SK-N-SH (cell line): ENCODE data around the gene ZIC2. TPM values are rescaled to one million over a fixed set of nuclear protein-coding genes. Genes with fewer than 3 reads are reported as not detected.

ENCODE experiments used
- CTCF ChIA-PET: fragments of 300-600, 350-600 bp; formaldehyde crosslinking; extraction: SDS; loops from one replicate; lab custom pipeline; 2021; lab: Yijun Ruan, JAX
- POLR2A ChIA-PET: fragments of 350-600 bp; sonication (Branson Sonifier 250); formaldehyde crosslinking; extraction: SDS; loops from one replicate; lab custom pipeline; 2020; ENCODE audit warnings: antibody characterized with exemption, inconsistent platforms; lab: Yijun Ruan, JAX
- DNase-seq: peaks from one replicate; pipeline ENCODE4 v3.0.0; 2012
- H2AFZ ChIP-seq: fragments of 200-600 bp; sonication (generic); 2 replicates; pipeline ENCODE4 v1.8.1; 2016; ENCODE audit warnings: antibody characterized with exemption, mild to moderate bottlenecking, low read depth
- H3F3A ChIP-seq: fragments of 200-600 bp; sonication (generic); replicated peaks from 2 replicates; pipeline ENCODE3; 2016; ENCODE audit warnings: antibody characterized with exemption, mild to moderate bottlenecking; ENCODE audit not compliant: insufficient read depth
- H3K27ac ChIP-seq, 2 experiments: fragments of 200-500 bp in 1 of 2; fragments of 200-600 bp in 1 of 2; sonication (Bioruptor generic) in 1 of 2; sonication (generic), shearing (Covaris generic) in 1 of 2; 2 replicates each; pipeline versions ENCODE4 v1.5.1 to v1.6.1; 2014 to 2016; ENCODE audit warnings: low read depth in 2 of 2, inconsistent platforms in 1 of 2, low read length in 1 of 2, mild to moderate bottlenecking in 1 of 2, mixed read lengths in 1 of 2
- H3K27me3 ChIP-seq: fragments of 200-600 bp; sonication (generic), shearing (Covaris generic); 2 replicates; pipeline ENCODE4 v1.6.1; 2016; ENCODE audit warnings: mixed run types; ENCODE audit not compliant: insufficient read depth
- H3K36me3 ChIP-seq, 2 experiments: fragments of 200-500 bp in 1 of 2; fragments of 200-600 bp in 1 of 2; sonication (Bioruptor generic) in 1 of 2; sonication (generic) in 1 of 2; replicated peaks in 1 of 2; 2 replicates each; pipeline versions ENCODE3 to v1.5.1; 2014 to 2016; ENCODE audit warnings: low read length in 1 of 2, mild to moderate bottlenecking in 1 of 2; ENCODE audit not compliant: insufficient read depth in 2 of 2, control insufficient read depth in 1 of 2
- H3K4me1 ChIP-seq, 2 experiments: fragments of 200-500 bp in 1 of 2; fragments of 200-600 bp in 1 of 2; sonication (Bioruptor generic) in 1 of 2; sonication (generic), shearing (Covaris generic) in 1 of 2; 2 replicates each; pipeline versions ENCODE4 v1.5.1 to v1.6.1; 2014 to 2016; ENCODE audit warnings: low read depth in 1 of 2, low read length in 1 of 2, mixed run types in 1 of 2; ENCODE audit not compliant: insufficient read depth in 2 of 2, control insufficient read depth in 1 of 2
- H3K4me2 ChIP-seq: fragments of 200-600 bp; sonication (generic), shearing (Covaris generic); 2 replicates; pipeline ENCODE4 v1.6.1; 2017; ENCODE audit warnings: mixed run types
- H3K4me3 ChIP-seq, 2 experiments: fragments of 200-500 bp in 1 of 2; fragments of 200-600 bp in 1 of 2; sonication (Bioruptor generic) in 1 of 2; sonication (generic), shearing (Covaris generic) in 1 of 2; 2 replicates each; pipeline versions ENCODE4 v1.5.1 to v1.8.1; 2014 to 2016; ENCODE audit warnings: low read depth in 2 of 2, inconsistent platforms in 1 of 2, low read length in 1 of 2, mild to moderate bottlenecking in 1 of 2, mixed read lengths in 1 of 2, moderate library complexity in 1 of 2
- H3K79me2 ChIP-seq: fragments of 200-600 bp; sonication (generic); 2 replicates; pipeline ENCODE4 v1.8.1; 2017; ENCODE audit warnings: mild to moderate bottlenecking; ENCODE audit not compliant: insufficient read depth
- H3K9ac ChIP-seq: fragments of 200-600 bp; sonication (generic); 2 replicates; pipeline ENCODE4 v1.6.1; 2017; ENCODE audit warnings: mixed run types
- H3K9me2 ChIP-seq: fragments of 200-600 bp; sonication (generic); 2 replicates; pipeline ENCODE4 v1.6.1; 2017; ENCODE audit warnings: mixed run types
- H3K9me3 ChIP-seq: fragments of 200-600 bp; sonication (generic); 2 replicates; pipeline ENCODE4 v1.6.1; 2017; ENCODE audit warnings: mixed run types, mild to moderate bottlenecking, moderate library complexity
- H4K20me1 ChIP-seq: fragments of 200-600 bp; sonication (generic); 2 replicates; pipeline ENCODE4 v1.6.1; 2017; ENCODE audit warnings: mild to moderate bottlenecking, mixed run types; ENCODE audit not compliant: insufficient read depth
- EZH2phosphoT487 ChIP-seq: fragments of 200-600 bp; sonication (generic); IDR thresholded peaks from 2 replicates; pipeline ENCODE4 v1.6.1; 2017; ENCODE audit warnings: low read depth, mixed run types, mild to moderate bottlenecking, antibody characterized with exemption, moderate library complexity, borderline replicate concordance
- GATA2 ChIP-seq: sonication (generic); formaldehyde crosslinking; IDR thresholded peaks from 2 replicates; pipeline ENCODE4 v1.5.0; 2020; ENCODE audit warnings: mild to moderate bottlenecking, missing genetic modification reagents
- NRF1 ChIP-seq: IDR thresholded peaks from 2 replicates; pipeline ENCODE4 v1.6.1; 2012; ENCODE audit warnings: low read depth, mild to moderate bottlenecking, low read length
- PBX3 ChIP-seq: IDR thresholded peaks from 2 replicates; pipeline ENCODE4; 2012
- REST ChIP-seq: IDR thresholded peaks from 2 replicates; pipeline ENCODE4 v1.6.1; 2012; ENCODE audit warnings: mild to moderate bottlenecking, low read depth, low read length, moderate library complexity
- RXRA ChIP-seq: IDR thresholded peaks from 2 replicates; pipeline ENCODE4 v1.4.0; 2012; ENCODE audit warnings: low read depth, mild to moderate bottlenecking, borderline replicate concordance
- USF2 ChIP-seq: fragments of 150-350 bp; IDR thresholded peaks from 2 replicates; pipeline ENCODE4 v1.6.1; 2017; ENCODE audit warnings: antibody characterized with exemption, low read length, low read depth, borderline replicate concordance
- WGBS: methylation state at CpG from one replicate; pipeline ENCODE4 v1.1.6; 2017; ENCODE audit warnings: low lambda C conversion rate; 5-methylcytosine and 5-hydroxymethylcytosine counted together
- polyA plus RNA-seq, 3 experiments: library from polyadenylated mRNA; depleted of rRNA; stranded (reverse); fragments of >200 nt; gene quantifications; 2 replicates each; pipeline ENCODE4 v1.2.3, GENCODE V29; 2012

ZIC2 gene
- polyA plus RNA-seq, 1 of the 3 experiments (the other 2 are of a cell fraction), result not detected

- POLR2A ChIA-PET, result no interaction called here
- H3K9me2 ChIP-seq, result no peaks in the 10 kb centered on the region
These were observed 14.9 kb downstream of the ZIC2 start for GRCh38 chr13:99996381-99996973.

More at GRCh38 chr13:99996381-99996973, 14.9 kb downstream of the ZIC2 start:
- Histone ChIP-seq H2AFZ (no peak overlapping the region), H3K9me3 (no peaks in the 10 kb centered on the region), H3K9ac (no peak overlapping the region), H3K27ac (no peak overlapping the region), H3F3A (peaks cover 4% of the 10 kb centered on the region), H3K27me3 (peaks cover 90% of the 10 kb centered on the region), H4K20me1 (no peaks in the 10 kb centered on the region), H3K4me1 (no peaks in the 10 kb centered on the region), H3K79me2 (no peaks in the 10 kb centered on the region), H3K4me3 (no peak overlapping the region), H3K36me3 (no peaks in the 10 kb centered on the region), H3K4me2 (no peak overlapping the region)
- WGBS, result 13% methylated on average over 8 of the region's 8 CpGs
- DNase-seq, result no peak
- TF ChIP-seq RXRA (no peak), USF2 (no peak), REST (no peak), EZH2phosphoT487 (no peak), GATA2 (CRISPR knock-in tag) (no peak), NRF1 (no peak), PBX3 (no peak)
- CTCF ChIA-PET, result interaction anchor here (0.9 to 1.8 kb wide), 3 partner anchors 9 to 237 kb away, joined by 3 to 4 read pairs (median 3); no protein-coding TSS in a partner anchor
